ENCODE data around the gene ZNF423.

The ZNF423 gene

DNA sequence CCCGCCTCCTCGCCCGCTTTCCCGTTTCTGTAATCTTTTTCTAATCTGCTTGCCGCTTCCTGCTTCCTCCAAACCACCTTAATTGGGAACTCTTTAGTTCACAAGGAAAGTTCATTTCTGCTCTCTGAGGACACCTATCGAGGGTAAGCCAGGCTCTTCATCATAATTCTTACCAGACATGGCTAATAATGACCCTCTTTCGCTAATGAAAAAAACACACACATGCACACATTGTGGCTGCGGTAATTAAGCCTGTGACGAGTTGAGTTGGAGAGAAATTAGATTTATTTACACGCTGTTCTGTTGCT lies 100.6 kb downstream of the ZNF423 start:
- DNase-seq (ENCODE audit: low spot score): no peak
- FAIRE-seq: no peak

GRCh38 chr16:49754495-49755312 lies 101.2 kb downstream of the ZNF423 start:
- DNase-seq (ENCODE audit: low spot score) (no peak), FAIRE-seq (no peak)

DNA sequence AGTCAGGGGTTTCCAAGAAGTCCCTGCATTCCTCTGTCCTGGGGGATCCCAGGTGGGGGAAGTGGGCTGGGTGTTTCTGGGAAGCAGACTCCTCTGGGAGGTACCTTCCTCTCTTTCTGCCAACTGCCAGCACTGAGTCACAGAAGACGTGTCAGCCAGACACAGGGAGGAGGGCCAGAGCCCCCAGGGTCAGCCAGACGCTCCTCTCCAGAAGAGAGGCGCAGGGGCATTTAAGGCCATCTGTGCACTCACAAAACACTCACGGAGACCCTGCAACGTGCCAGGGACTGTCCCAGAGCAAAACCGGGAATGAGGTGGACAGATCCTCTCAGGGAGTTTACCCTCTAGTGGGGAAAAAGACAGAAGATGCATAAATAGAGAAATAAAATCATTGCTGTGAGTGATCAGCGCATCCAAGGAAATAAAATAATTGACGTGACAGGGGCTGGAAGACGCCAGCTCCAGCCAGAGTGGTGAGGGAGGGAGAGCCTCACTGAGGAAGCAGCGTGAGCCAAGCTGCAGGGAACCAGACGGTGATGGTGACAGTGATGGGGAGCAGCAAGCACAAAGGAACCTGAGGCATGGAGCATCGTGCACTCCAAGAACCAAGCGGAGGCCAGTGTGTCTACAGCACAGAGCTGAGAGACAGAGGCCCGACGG lies 105.4 kb downstream of the ZNF423 start:
- FAIRE-seq: no peak
- no peak for DNase-seq (ENCODE audit: low spot score)

- DNase-seq (ENCODE audit: low spot score): no peak
- FAIRE-seq: no peak
Measured at GRCh38 chr16:49749816-49750215, 106.1 kb downstream of the ZNF423 start.

DNA sequence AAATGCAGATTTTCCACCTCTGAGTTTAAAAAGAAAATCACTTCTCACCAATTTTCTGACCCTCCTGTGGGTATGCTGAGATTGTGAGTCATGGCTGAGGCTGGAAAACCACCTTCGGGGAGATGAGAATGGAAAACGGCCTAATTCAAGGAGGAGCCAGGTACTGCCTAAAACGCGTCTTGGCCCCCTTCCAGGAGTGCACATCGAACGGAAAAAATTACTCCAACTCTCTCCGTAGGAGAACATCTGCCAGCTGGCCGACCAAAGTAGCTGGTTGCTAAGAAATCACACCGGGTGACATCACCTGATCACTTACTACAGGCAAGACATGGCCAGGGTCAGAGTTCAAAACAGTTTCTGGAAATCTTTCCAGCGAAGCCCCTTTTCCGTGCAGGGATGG lies 107.6 kb downstream of the ZNF423 start:
- DNase-seq (ENCODE audit: low spot score): no peak
- no peak for FAIRE-seq

- FAIRE-seq (no peak), DNase-seq (ENCODE audit: low spot score) (no peak)
Measured at GRCh38 chr16:49747654-49748053, 108.3 kb downstream of the ZNF423 start.

GRCh38 chr16:49746545-49746944 lies 109.4 kb downstream of the ZNF423 start:
- FAIRE-seq: no peak
- no peak for DNase-seq (ENCODE audit: low spot score)

DNA sequence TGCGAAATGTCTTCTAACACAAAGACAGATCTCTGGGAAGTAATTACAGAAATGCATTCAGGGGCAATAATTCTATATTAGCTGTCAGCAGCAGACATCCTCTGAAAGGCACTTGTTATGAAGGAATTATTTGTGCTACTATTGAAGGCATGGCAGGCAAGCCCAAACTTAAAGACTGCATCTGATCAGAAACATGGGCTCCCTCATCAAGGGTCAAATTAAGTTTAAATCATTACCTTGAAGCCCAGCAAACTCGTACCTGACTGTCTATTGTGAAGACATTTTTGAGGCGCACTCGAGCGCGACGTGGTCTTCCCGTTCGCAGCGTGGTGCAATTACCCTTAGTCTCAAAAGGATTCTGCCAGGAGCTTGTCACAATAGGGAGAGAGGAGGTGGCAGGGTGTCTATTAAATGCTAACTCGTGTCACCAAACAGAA lies 110.6 kb downstream of the ZNF423 start:
- no peak for DNase-seq (ENCODE audit: low spot score)

DNA sequence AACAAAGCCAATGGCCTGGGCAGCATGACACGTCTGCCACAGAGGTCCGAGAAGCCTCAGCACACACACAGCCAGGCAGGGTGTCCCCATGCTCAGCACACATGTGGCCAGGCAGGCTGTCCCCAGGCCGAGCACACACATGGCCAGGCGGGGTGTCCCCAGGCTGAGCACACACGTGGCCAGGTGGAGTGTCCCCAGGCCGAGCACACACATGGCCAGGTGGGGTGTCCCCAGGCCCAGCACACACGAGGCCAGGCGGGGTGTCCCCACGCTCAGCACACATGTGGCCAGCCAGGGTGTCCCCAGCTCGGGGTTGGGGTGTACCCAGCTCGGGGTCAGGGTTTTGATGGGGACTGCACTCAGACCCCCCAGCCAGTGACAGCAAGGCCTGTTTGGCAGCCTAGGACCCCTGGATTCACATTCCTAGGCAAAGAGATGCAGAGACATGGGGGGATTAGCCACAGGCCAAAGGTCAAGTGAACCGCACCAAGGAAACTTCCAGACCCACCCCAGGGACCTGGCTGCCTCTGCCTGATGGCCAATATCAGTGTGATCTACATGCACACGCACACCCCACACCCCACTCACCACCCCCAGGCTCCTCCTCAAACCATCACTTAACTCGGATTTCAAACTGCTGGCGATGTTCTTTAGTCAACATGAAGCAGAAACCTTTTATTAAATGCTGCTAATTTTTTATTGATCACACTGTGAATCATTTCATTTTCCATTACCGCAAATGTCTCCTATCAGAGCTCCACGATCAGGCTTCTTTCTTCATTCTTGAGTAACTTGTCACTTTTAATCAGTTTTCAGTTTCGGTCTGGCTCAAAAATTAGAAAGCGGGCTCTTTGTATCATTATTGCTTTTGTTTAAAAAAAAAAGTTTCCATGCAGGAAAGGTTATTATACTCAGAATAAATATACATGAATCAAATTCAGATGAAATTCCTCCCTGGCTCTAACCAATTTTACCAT lies 111.4 kb downstream of the ZNF423 start:
- no peak for FAIRE-seq
- DNase-seq (ENCODE audit: low spot score): no peak

More for the DNA sequence above, 110.6 kb downstream of the ZNF423 start:
- no peak for FAIRE-seq

GRCh38 chr16:49743658-49744057 lies 112.3 kb downstream of the ZNF423 start:
- no peak for DNase-seq (ENCODE audit: low spot score)
- FAIRE-seq: no peak

DNA sequence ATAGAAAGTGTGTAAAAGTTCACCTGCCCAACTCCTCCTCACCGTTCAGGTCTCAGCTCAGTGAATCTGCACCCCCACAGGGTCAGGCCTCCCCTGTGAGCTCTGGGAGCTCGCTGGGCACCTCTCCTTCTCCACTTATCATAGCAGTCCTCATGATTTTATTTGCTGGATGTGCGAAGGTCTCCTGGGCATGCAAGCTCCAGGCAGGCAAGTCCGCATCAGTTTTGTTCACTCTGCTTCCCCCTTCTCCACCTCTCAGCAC lies 112.8 kb downstream of the ZNF423 start:
- FAIRE-seq: no peak
- no peak for DNase-seq (ENCODE audit: low spot score)

GRCh38 chr16:49742428-49743202 lies 113.3 kb downstream of the ZNF423 start:
- DNase-seq (ENCODE audit: low spot score) (no peak), FAIRE-seq (no peak)

GRCh38 chr16:49740256-49740655 lies 115.7 kb downstream of the ZNF423 start:
- FAIRE-seq (no peak), DNase-seq (ENCODE audit: low spot score) (no peak)

DNA sequence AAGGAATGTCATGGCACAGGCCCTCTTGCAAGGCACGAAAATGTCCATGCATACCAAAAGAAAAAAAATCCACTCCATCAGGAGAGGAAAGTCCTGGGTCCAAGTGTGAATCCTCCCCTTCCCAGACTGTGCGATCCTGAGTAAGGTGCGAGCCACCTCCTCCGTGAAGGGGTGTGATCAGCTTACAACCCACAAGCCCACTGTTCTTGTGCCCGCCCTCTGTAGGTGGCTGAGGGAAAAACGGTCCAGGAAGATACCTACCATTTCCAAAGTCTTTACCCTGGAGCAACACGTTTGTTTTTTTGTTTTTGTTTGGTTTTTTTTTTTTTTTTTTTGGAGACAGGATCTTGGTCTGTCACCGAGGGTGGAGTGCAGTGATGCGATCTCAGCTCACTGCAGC lies 116.5 kb downstream of the ZNF423 start:
- DNase-seq (ENCODE audit: low spot score) (no peak), FAIRE-seq (no peak)

- no peak for DNase-seq (ENCODE audit: low spot score)
- no peak for FAIRE-seq
Measured at GRCh38 chr16:49738832-49739231, 117.1 kb downstream of the ZNF423 start.

DNA sequence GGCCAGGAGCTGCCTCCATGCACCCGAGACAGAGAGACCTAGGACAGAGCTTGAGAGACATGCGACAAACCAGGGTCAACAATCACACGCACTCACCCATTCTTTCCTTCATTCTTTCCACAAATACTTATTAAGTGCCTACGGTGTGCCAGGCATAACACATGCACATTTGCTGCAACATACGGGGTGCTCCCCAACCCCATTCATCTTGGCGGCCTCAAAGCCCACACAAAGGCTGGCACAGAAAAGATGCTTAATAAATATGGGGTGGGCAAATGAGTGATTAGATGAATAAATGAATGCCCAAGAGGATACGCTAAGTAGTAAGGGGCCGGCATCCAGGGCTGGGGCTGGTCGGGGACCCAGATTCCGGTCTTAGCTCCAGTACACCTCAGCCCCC lies 117.9 kb downstream of the ZNF423 start:
- FAIRE-seq: no peak
- DNase-seq (ENCODE audit: low spot score): no peak

- FAIRE-seq (no peak), DNase-seq (ENCODE audit: low spot score) (no peak)
Measured at GRCh38 chr16:49737541-49737940, 118.4 kb downstream of the ZNF423 start.

GRCh38 chr16:49734331-49734730 lies 121.6 kb downstream of the ZNF423 start:
- FAIRE-seq: no peak
- no peak for DNase-seq (ENCODE audit: low spot score)

- no peak for DNase-seq (ENCODE audit: low spot score)
- no peak for FAIRE-seq
Measured at GRCh38 chr16:49733313-49734009, 122.5 kb downstream of the ZNF423 start.

DNA sequence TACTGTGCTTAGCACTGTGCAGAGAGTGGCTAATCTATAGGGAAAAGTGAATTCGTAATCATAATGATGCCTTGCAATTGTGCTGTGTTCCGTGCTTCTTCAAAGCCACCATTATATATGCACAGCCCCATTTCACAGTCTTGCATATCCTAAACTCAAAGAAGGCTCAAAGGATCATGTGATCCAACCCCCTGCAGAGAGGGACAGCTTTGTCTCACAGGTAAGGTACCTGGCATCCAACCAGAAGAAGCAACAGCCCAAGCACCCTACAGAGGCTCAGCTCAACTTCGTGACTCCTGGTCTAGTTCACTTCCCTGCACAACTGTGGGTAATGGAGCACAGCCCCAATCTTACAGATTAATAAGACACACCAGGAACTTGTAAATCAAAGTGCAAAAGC lies 124.0 kb downstream of the ZNF423 start:
- FAIRE-seq (no peak), DNase-seq (ENCODE audit: low spot score) (no peak)

DNA sequence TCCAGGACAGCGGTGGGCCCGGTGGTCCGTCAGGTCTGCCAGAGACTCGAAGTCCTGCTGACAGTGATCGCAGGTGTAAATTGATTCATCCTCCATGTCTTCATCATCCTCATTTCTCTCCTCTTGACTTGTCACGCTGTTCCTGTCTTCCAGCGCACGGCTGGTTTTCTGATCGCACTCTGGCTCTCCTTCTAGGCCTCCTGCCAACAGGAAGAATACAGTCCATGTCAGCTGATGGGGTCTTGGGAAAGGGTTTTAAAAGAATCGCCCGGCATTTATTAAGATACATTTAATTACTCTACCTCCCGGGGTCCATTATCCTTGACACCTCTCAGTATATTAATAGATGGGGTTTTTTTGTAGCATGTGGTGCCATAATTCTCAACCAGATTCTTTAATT lies 125.1 kb downstream of the ZNF423 start:
- FAIRE-seq (no peak), DNase-seq (ENCODE audit: low spot score) (no peak)
